SU-DHL-6 (cell line): ENCODE results near the gene RNF157.

Source experiments
- H2AFZ ChIP-seq: fragments of 200-600 bp; sonication (generic); 2 replicates; pipeline ENCODE4 v1.6.1; 2014; ENCODE audit warnings: low read depth, mild to moderate bottlenecking, moderate library complexity, mixed read lengths, antibody characterized with exemption, low read length; ENCODE audit not compliant: severe bottlenecking
- H3F3A ChIP-seq: fragments of 200-600 bp; shearing (Covaris generic); 2 replicates; pipeline ENCODE4 v1.6.0; 2016; ENCODE audit warnings: antibody characterized with exemption, mild to moderate bottlenecking; ENCODE audit not compliant: insufficient read depth
- H3K27ac ChIP-seq: fragments of 200-600 bp; sonication (generic); 2 replicates; pipeline ENCODE4 v1.5.1; 2016; ENCODE audit warnings: low read depth, mild to moderate bottlenecking, low read length, moderate library complexity, mixed read lengths
- H3K27me3 ChIP-seq: fragments of 200-600 bp; sonication (generic), shearing (Covaris generic); 2 replicates; pipeline ENCODE4 v1.6.0; 2014; ENCODE audit warnings: mild to moderate bottlenecking, low read length
- H3K36me3 ChIP-seq: fragments of 200-600 bp; sonication (generic); 2 replicates; pipeline ENCODE4 v1.6.1; 2014; ENCODE audit warnings: mild to moderate bottlenecking, low read length, mixed read lengths
- H3K4me2 ChIP-seq: fragments of 300-600, 200-600 bp; shearing (Covaris generic), sonication (generic); 2 replicates; pipeline ENCODE4 v1.6.0; 2014; ENCODE audit warnings: low read length, low read depth, mild to moderate bottlenecking; ENCODE audit not compliant: poor library complexity, severe bottlenecking
- H3K4me3 ChIP-seq: fragments of 200-600 bp; sonication (generic); 2 replicates; pipeline ENCODE4 v1.5.1; 2014; ENCODE audit warnings: antibody characterized with exemption, low read length, mild to moderate bottlenecking, mixed read lengths; ENCODE audit not compliant: insufficient read depth, poor library complexity, severe bottlenecking
- H3K79me2 ChIP-seq: fragments of 200-600 bp; sonication (generic); 2 replicates; pipeline ENCODE4 v1.6.1; 2014; ENCODE audit warnings: mild to moderate bottlenecking, low read length, moderate library complexity; ENCODE audit not compliant: insufficient read depth
- H3K9ac ChIP-seq: fragments of 200-600 bp; sonication (generic); 2 replicates; pipeline ENCODE4 v1.7.0; 2014; ENCODE audit warnings: mild to moderate bottlenecking, low read length
- H3K9me2 ChIP-seq: fragments of 200-600 bp; sonication (generic); replicated peaks from 2 replicates; pipeline ENCODE4 v1.6.1; 2014; ENCODE audit warnings: low read length; ENCODE audit not compliant: insufficient read depth
- H3K9me3 ChIP-seq: fragments of 200-600 bp; sonication (generic); 2 replicates; pipeline ENCODE4 v1.6.1; 2014; ENCODE audit warnings: low read length, mixed read lengths; ENCODE audit not compliant: insufficient read depth
- H4K20me1 ChIP-seq: fragments of 200-600 bp; sonication (generic); 2 replicates; pipeline ENCODE4 v1.6.1; 2014; ENCODE audit warnings: low read depth, mild to moderate bottlenecking, antibody characterized with exemption, low read length, moderate library complexity, mixed read lengths
- CTCF ChIP-seq: fragments of 200-600 bp; sonication (generic); IDR thresholded peaks from one replicate; pipeline ENCODE4 v1.5.1; 2017; ENCODE audit warnings: antibody characterized with exemption, mild to moderate bottlenecking, low read length, moderate library complexity; ENCODE audit not compliant: insufficient read depth, poor library complexity, severe bottlenecking
- EZH2phosphoT487 ChIP-seq: fragments of 200-600 bp; sonication (generic), shearing (Covaris generic); conservative IDR thresholded peaks from 2 replicates; pipeline ENCODE4 v1.6.1; 2018; ENCODE audit warnings: mild to moderate bottlenecking, antibody characterized with exemption, low read length, moderate library complexity, mixed read lengths

The RNF157 gene

DNA sequence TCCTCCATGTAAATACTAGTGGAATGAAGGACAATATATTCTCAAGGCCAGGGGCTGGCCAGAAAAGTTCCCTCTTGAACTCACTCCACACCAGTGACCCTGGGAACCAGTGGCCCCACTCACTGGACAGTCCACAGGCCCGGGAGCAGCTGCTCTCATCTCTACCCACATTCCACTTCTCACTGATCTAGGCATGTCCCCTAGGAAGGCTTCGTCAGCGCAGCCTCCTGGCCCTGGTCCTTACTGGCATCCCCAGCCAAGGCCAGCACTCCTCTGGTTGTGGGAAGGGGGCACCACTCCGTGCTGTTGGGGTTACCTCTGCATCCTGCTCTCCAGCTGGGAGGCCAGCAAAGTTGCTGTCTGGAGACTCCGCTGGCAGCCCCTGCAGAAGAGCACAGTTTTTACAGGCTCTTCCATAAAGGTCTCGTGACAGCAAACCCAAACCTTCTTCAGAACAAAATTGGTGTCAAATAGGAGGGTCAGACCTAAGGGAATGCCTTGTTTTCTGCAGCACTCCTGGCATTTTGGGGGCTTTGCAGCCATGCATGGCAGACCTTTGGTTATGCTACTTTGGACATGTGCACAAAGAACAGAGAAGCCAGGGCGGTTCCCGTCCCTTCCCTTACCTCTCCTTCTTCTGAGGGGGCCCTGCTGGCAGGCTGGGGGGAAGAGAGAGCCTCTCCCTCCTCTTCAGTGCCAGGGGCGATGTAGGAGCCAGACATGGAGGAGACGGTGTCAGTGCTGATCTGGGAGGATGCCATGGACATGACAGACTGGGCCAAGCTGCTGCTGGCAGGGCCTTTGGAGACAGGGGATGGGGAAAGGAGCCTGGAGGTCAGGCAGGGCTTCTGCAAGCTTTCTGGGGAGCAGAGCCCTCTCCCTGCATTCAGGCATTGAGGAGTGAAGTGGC lies 85.1 kb downstream of the RNF157 start:
- no peak for TF ChIP-seq EZH2phosphoT487
- TF ChIP-seq CTCF, result no peak
- no peaks in the 10 kb centered on the region for H3K79me2 ChIP-seq
- no peaks in the 10 kb centered on the region for H3K9me3 ChIP-seq
- no peak overlapping the region for H3K9ac ChIP-seq
- H3K9me2 ChIP-seq, result no peaks in the 10 kb centered on the region
- H3K4me2 ChIP-seq, result no peak overlapping the region
- H2AFZ ChIP-seq, result no peak overlapping the region
- no peak overlapping the region for H3K4me3 ChIP-seq
- H3F3A ChIP-seq, result no peaks in the 10 kb centered on the region
- H3K36me3 ChIP-seq, result no peaks in the 10 kb centered on the region
- H3K27ac ChIP-seq, result no peak overlapping the region
- no peaks in the 10 kb centered on the region for H4K20me1 ChIP-seq
- no peaks in the 10 kb centered on the region for H3K27me3 ChIP-seq

DNA sequence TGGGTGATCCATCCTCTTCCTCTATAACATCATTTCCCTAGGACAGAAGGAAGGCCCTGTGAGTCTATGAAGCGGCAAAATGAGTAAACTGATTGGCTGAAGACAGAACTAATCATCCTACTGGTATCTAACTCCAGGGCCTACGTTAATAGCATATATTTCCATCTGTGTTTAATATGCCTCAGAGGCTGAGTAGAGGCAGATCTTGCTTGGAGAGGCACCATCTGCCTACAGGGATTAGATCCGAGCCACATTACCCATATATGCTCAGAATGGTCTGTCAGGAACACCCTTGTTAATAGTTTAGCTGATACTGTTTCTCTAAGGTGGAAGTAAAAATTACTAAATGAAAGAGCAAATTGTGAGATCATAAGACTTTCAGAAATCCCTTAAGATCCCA lies 86.0 kb downstream of the RNF157 start:
- no peaks in the 10 kb centered on the region for H3K9me3 ChIP-seq

DNA sequence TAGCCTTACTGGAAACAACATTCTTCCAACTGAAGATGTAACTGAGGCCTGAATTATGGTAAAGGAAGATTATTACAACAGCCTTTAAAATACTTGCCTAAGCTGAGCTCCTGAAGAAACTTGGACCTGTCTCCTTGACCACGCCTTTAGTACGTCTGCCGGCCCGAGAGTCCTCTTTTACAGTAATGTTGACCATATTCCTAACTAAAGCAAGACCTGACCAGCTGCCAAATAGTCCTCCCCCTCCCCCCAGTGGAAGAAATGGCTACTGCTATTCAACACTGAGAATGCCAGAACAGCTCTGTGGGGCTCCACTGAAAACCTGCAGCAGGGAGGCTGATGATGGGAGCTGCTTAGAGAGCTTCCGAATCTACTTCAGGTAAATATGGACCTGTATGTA lies 86.7 kb downstream of the RNF157 start:
- Histone ChIP-seq H4K20me1 (no peaks in the 10 kb centered on the region), H3K79me2 (no peaks in the 10 kb centered on the region), H3K4me2 (no peak overlapping the region), H3K36me3 (no peaks in the 10 kb centered on the region), H3K9me2 (no peaks in the 10 kb centered on the region), H3K9ac (no peak overlapping the region), H3K27me3 (no peaks in the 10 kb centered on the region), H3K27ac (no peak overlapping the region), H3K9me3 (no peaks in the 10 kb centered on the region), H2AFZ (no peak overlapping the region), H3F3A (no peaks in the 10 kb centered on the region), H3K4me3 (no peak overlapping the region)
- TF ChIP-seq EZH2phosphoT487 (no peak), CTCF (no peak)

More for the DNA sequence above, 86.0 kb downstream of the RNF157 start:
- no peak overlapping the region for H3K27ac ChIP-seq
- H3K9ac ChIP-seq, result no peak overlapping the region
- no peak overlapping the region for H3K4me2 ChIP-seq
- no peaks in the 10 kb centered on the region for H3K36me3 ChIP-seq
- no peaks in the 10 kb centered on the region for H3F3A ChIP-seq
- H3K4me3 ChIP-seq, result no peak overlapping the region
- H2AFZ ChIP-seq, result no peak overlapping the region
- no peaks in the 10 kb centered on the region for H4K20me1 ChIP-seq
- TF ChIP-seq CTCF (no peak), EZH2phosphoT487 (no peak)
- H3K27me3 ChIP-seq, result no peaks in the 10 kb centered on the region
- H3K79me2 ChIP-seq, result no peaks in the 10 kb centered on the region
- H3K9me2 ChIP-seq, result no peaks in the 10 kb centered on the region
